Right ventricle myocardium inferior (tissue), 1 donor: ENCODE results near the gene SLC50A1. TPM values are rescaled to one million over a fixed set of nuclear protein-coding genes. Genes with fewer than 3 reads are reported as not detected.

Source experiments
- ATAC-seq: fragments of 200-7000 bp; cut with Tn5 transposase; one replicate; pipeline ENCODE4 v1.9.1; 2020; ENCODE audit warnings: mild to moderate bottlenecking, moderate library complexity
- DNase-seq: peaks from one replicate; pipeline ENCODE4 v3.0.0; 2021; ENCODE audit errors: missing footprints
- intact Hi-C: fragments of 100-400 bp; cut with DNase I; formaldehyde crosslinking; loops from one replicate; pipeline ENCODE4 v1.11.0; 2022
- total RNA-seq: library from RNA; stranded (reverse); fragmentation: NEBNext Ultra II Directional; extraction: Animal tissue kit (Norgen Biotek cat#: 25700); gene quantifications from one replicate; pipeline ENCODE4 v1.2.1, GENCODE V29; 2021
- donor health status: DM: no; HTN: yes; CAD: no; lungs with severe emphysema.

SLC50A1 gene
- total RNA-seq, 1 donor from 2014 or later = 9.3 TPM

DNA sequence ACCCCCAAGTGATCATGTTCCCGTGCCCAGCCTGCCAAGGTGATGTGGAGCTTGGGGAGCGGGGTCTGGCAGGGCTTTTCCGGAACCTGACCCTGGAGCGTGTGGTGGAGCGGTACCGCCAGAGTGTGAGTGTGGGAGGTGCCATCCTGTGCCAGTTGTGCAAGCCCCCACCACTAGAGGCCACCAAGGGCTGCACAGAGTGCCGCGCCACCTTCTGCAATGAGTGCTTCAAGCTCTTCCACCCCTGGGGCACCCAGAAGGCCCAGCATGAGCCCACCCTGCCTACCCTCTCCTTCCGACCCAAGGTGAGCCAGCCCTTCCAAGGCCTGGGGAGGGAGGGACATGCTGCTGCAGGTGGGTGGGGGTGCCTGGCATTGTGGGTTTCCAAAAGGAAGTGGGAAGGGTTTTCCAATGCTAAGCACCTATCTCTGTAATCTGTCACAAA is 40.3 kb downstream of the SLC50A1 start:
- intact Hi-C loops = loop anchor here (2.0 kb wide), 1 partner anchor 51 kb away; no protein-coding TSS in a partner anchor
- DNase-seq (no peak), ATAC-seq (no peak)

GRCh38 chr1:155176544-155177071 is 41.0 kb downstream of the SLC50A1 start:
- DNase-seq = peak; percentile 91
- peak; percentile 57 for ATAC-seq
- intact Hi-C loops = loop anchor here (2.0 kb wide), 1 partner anchor 50 kb away; no protein-coding TSS in a partner anchor

GRCh38 chr1:155177192-155177917 is 41.7 kb downstream of the SLC50A1 start:
- intact Hi-C loops = loop anchor here (2.0 kb wide), 1 partner anchor 49 kb away; no protein-coding TSS in a partner anchor
- DNase-seq (no peak), ATAC-seq (no peak)

DNA sequence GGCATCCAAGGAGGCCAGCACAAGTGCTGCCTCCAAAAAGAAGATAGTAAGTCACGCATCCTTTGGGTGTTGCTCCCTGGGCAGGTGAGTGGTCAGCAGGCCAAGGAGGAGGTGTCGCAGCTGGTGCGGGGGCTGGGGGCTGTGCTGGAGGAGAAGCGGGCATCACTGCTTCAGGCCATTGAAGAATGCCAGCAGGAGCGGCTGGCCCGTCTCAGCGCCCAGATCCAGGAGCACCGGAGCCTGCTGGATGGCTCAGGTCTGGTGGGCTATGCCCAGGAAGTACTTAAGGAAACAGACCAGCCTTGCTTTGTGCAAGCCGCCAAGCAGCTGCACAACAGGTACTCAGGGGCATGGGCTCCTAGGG is 42.2 kb downstream of the SLC50A1 start:
- ATAC-seq (no peak), DNase-seq (no peak)
- intact Hi-C loops = loop anchor here (2.0 kb wide), 1 partner anchor 49 kb away; no protein-coding TSS in a partner anchor

DNA sequence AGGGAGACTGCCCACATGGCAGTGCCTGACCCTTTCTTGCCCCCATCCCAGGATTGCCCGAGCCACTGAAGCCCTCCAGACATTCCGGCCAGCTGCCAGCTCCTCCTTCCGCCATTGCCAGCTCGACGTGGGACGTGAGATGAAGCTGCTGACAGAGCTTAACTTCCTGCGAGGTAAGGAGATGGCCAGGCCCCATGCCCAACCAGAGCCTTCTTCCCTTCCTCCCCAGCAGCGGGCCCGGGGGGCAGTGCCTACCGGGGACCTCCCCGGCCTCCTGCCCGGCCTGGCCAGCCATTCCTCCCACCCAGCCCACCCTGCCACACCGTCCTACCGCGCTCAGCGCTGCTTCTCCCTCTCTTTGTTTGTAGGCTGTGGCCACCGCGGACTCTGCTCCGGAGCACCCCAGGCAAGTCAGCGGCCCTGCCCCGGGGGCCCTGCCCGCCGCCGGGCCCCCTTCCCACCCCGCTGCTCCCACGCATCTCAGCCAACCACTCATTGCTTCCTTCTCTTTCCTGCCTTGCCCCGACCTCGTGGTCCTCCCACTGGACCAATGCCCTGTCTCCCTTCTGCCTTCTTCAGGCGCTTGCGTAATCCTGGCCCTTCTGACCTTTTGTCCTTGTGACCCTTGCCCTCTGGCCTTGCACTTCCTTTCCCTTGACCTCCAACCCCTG is 42.9 kb downstream of the SLC50A1 start:
- no peak for ATAC-seq
- no peak for DNase-seq
- intact Hi-C loops = no loop called here

DNA sequence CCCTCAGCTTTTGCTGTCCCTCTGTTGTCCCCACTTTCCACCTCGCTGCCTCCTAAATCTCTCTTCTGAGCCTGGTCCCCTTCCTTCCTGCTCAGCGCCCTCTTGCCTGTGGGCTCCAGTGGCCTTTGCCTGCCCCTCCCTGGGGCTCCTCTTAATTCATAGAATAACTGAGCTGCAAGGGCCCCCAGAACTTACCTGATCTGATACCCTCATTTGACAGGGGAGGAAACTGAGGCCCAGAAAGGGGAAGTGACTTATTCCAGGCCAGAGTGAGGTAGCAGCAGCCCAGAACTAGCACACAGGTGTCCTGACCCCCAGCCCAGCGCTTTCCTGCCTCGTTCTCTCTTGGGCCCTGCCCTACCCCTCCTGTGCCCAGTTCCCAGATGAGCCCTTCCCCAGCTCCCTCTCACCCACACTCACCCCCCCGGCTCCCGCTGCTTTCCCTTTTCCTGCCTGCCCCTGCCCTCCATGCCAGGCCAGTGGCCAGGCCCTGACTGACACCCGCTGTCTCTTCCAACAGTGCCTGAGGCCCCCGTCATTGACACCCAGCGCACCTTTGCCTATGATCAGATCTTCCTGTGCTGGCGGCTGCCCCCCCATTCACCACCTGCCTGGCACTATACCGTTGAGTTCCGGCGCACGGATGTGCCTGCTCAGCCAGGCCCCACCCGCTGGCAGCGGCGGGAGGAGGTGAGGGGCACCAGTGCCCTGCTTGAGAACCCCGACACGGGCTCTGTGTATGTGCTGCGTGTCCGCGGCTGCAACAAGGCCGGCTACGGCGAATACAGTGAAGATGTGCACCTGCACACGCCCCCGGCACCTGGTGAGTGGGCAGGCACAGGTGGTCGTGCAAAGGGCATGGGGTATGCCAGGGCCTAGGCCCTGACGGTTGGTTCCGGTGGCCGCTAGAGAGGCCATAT is 43.7 kb downstream of the SLC50A1 start:
- intact Hi-C loops = no loop called here
- DNase-seq (no peak), ATAC-seq (no peak)

DNA sequence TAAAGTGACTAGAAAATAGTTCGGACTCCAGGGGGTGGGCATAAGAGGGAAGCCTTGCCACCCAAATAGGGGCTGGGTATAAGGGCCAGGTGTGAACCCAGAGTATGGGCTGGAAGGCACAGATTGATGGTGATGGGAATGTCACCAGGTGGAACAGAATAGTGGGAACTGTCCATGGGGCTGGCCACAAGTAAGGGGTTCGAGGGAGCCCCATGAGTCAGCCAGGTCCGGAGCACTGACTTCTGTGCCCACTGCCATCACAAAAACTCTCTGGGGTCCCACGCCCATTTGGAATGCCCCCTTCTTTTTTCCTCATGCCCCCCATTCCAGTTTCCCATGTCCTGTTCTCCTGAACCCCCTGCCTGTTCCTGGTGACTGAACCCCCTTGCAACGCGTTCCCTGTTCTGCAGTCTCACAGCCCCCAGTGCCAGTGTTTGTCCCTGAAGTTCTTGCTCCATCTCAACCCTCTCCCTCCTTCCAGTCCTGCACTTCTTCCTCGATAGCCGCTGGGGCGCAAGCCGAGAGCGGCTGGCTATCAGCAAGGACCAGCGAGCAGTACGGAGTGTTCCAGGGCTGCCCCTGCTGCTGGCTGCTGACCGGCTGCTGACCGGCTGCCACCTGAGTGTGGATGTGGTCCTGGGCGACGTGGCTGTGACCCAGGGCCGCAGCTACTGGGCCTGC is 45.9 kb downstream of the SLC50A1 start:
- no peak for ATAC-seq

DNA sequence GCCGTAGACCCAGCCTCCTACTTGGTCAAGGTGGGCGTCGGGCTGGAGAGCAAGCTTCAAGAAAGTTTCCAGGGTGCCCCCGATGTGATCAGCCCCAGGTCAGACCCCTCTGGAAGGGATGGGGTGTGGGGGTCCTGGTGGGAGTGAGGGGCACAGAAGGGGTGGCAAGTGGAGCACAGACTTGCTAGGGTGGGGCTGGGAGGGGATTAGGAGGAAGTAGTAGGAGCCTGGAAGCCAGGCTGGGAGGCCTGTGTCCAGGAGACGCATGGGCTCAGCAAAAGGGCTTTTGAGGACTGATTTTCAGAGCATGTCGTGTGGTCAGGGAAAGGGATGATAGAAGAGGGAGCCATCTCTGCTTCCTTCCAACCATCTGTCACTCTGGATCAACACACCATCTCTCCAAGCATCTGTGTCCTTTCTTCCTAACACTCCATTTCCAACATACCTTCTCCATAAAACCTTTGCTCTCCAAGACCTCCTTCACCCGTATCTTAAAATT is 46.4 kb downstream of the SLC50A1 start:
- no peak for ATAC-seq
- no peak for DNase-seq
- intact Hi-C loops = no loop called here

More for the DNA sequence above, 45.9 kb downstream of the SLC50A1 start:
- no peak for DNase-seq
- intact Hi-C loops = no loop called here

GRCh38 chr1:155183775-155184221 is 48.1 kb downstream of the SLC50A1 start:
- DNase-seq (no peak), ATAC-seq (no peak)
- intact Hi-C loops = no loop called here

GRCh38 chr1:155184351-155184811 is 48.7 kb downstream of the SLC50A1 start:
- ATAC-seq (no peak), DNase-seq (no peak)
- intact Hi-C loops = no loop called here

GRCh38 chr1:155184835-155185782 is 49.5 kb downstream of the SLC50A1 start:
- no peak for DNase-seq
- peak; percentile 64 for ATAC-seq
- intact Hi-C loops = no loop called here

DNA sequence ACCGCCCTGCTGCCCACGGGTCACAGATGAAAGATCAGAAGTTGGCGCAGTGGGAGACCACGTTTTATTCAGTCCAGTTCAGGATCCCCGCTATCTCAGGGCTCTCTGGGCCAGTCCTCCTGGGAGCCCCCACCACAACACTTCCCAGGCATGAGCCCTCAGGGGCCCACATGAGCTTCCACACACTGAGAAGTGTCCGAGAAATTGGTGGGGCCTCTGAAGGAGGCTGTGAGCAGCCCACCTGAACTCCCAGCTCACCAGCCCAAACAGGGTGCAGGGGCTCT is 50.1 kb downstream of the SLC50A1 start:
- peak; percentile 5 for ATAC-seq
- intact Hi-C loops = no loop called here
- DNase-seq = no peak

DNA sequence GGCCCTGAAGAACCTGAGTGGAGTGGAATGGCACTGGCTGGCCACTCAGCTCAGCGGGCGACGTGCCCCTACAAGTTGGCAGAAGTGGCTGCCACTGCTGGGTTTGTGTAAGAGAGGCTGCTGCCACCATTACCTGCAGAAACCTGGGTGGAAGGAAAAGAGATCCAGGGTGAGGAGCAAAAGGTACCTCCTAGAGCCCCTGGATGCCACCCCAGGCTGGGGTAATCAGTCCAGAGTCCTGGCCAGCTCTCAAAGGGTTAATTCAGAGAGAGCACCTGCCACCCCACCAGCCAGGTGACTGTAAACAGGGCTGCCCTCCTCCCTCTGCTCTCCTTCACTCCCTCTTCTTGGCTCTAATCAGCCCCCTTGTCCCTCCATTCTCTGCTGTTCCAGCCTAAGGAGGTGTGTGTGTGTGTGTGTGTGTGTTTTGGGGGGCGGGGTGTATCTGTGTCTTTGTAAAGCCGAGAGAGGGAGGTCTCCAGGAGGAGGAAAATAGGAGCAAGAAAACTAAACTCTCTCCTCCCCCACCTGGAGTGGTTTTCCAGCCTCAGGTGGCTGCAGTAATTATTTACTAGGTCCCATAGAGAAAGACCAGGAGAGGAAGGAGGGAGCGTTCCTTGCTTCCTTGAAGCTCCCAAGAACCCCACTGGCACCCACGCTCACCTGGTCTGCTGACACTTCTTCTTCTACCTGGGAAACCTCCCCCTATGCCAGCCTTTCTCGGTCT is 50.6 kb downstream of the SLC50A1 start:
- ATAC-seq = no peak
- DNase-seq = no peak
- intact Hi-C loops = no loop called here

DNA sequence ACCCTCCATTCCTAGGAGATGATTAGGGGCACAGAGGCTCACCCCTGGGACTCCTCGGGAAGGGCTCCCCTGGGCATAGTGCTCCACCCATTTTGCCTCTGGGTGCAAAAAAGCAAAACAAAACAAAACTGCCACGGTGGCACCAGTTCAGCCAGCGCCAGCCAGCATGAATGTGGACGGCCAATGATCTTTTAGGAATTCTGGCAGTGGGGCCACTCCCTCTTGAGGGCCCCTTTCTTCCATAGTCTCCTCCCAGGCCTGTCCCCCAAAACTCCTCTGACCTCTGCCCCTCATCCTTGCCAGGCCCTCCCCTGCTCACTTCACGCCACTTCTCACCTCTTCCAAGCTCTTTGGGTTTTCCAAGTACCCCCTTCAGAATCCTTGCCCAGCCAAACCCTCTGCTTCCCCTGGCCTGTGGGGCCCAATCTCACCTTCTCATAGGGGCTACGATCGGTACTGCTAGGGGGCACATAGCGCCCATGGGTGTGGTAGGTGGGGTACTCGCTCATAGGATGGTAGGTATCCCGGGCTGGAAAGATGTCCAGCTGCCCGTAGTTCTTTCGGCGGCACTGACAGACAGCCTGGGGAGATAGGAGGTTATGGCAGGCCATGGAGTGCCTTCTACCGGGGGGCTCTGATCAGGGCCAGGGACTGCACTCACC is 51.3 kb downstream of the SLC50A1 start:
- DNase-seq (no peak), ATAC-seq (no peak)
- intact Hi-C loops = no loop called here

DNA sequence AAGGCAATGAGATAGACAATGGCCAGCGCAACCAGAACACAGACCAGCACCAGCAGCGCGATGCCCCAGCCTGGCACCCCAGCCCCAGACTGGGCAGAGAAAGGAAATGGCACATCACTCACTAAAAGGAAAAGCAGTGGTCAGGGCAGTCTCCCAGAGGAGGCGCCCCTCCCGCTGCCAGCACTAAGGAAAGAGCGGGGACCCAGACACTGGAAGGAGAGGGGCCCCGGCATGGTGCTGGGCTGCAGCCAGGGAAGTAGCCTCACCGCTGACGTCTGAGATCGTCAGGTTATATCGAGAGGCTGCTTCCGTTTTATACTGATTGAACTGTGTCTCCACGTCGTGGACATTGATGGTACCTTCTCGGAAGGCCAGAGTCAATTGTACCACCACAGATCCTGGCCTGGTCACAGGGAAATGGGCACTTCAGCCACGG is 51.8 kb downstream of the SLC50A1 start:
- ATAC-seq = no peak
- intact Hi-C loops = no loop called here
- no peak for DNase-seq

GRCh38 chr1:155188268-155188667 is 52.6 kb downstream of the SLC50A1 start:
- ATAC-seq = no peak
- DNase-seq = no peak
- intact Hi-C loops = no loop called here
